Neural cell (in vitro differentiated cells): ENCODE results near the gene SRA1. TPM values are rescaled to one million over a fixed set of nuclear protein-coding genes. Genes with fewer than 3 reads are reported as not detected.

ENCODE experiments used
- H2AFZ ChIP-seq: fragments of 200-600, 300-800 bp; sonication (generic), shearing (Covaris generic); 2 replicates; pipeline ENCODE4 v1.6.0; 2014; ENCODE audit warnings: low read depth, mild to moderate bottlenecking, antibody characterized with exemption, low read length, moderate library complexity
- H3F3A ChIP-seq: fragments of 200-600 bp; shearing (Covaris generic); 2 replicates; pipeline ENCODE4 v1.6.1; 2016; ENCODE audit warnings: mild to moderate bottlenecking, moderate library complexity, mixed read lengths, antibody characterized with exemption, low read length; ENCODE audit not compliant: insufficient read depth, poor library complexity, severe bottlenecking
- H3K27ac ChIP-seq: fragments of 200-600, 300-800 bp; sonication (generic), shearing (Covaris generic); 2 replicates; pipeline ENCODE4 v1.5.1; 2014; ENCODE audit warnings: mild to moderate bottlenecking, low read length, moderate library complexity
- H3K27me3 ChIP-seq: fragments of 300-800, 200-600 bp; sonication (generic), shearing (Covaris generic); 2 replicates; pipeline ENCODE4 v1.6.0; 2014; ENCODE audit warnings: mild to moderate bottlenecking, low read depth, low read length, moderate library complexity; ENCODE audit not compliant: insufficient read depth
- H3K36me3 ChIP-seq: fragments of 300-800, 200-600 bp; sonication (generic), shearing (Covaris generic); 2 replicates; pipeline ENCODE4 v1.5.1; 2014; ENCODE audit warnings: mild to moderate bottlenecking, antibody characterized with exemption, low read length, moderate library complexity; ENCODE audit not compliant: insufficient read depth
- H3K4me2 ChIP-seq: fragments of 300-800, 200-600 bp; sonication (generic), shearing (Covaris generic); 2 replicates; pipeline ENCODE4 v1.6.0; 2014; ENCODE audit warnings: mild to moderate bottlenecking, low read length
- H3K4me3 ChIP-seq: fragments of 300-800, 200-600 bp; sonication (generic), shearing (Covaris generic); 2 replicates; pipeline ENCODE4 v1.5.1; 2014; ENCODE audit warnings: mild to moderate bottlenecking, low read length, moderate library complexity
- H3K79me2 ChIP-seq: fragments of 200-600 bp; shearing (Covaris generic); replicated peaks from 2 replicates; pipeline ENCODE4 v1.6.0; 2014; ENCODE audit warnings: mild to moderate bottlenecking, low read length, moderate library complexity; ENCODE audit not compliant: insufficient read depth
- H3K9ac ChIP-seq: fragments of 300-800, 200-600 bp; sonication (generic), shearing (Covaris generic); 2 replicates; pipeline ENCODE4 v1.6.1; 2016; ENCODE audit warnings: mild to moderate bottlenecking, low read length, mixed read lengths
- H3K9me2 ChIP-seq: fragments of 200-600 bp; shearing (Covaris generic); 2 replicates; pipeline ENCODE4 v1.6.1; 2016; ENCODE audit warnings: mild to moderate bottlenecking, low read length, mixed read lengths; ENCODE audit not compliant: insufficient read depth
- H3K9me3 ChIP-seq: fragments of 200-600, 300-800 bp; sonication (generic), shearing (Covaris generic); 2 replicates; pipeline ENCODE4 v1.6.1; 2016; ENCODE audit warnings: mild to moderate bottlenecking, mixed run types, low read length, moderate library complexity, mixed read lengths
- H4K20me1 ChIP-seq: fragments of 200-600 bp; shearing (Covaris generic); 2 replicates; pipeline ENCODE4 v1.6.1; 2016; ENCODE audit warnings: mild to moderate bottlenecking, mixed run types; ENCODE audit not compliant: insufficient read depth
- CTCF ChIP-seq: fragments of 450-650 bp; IDR thresholded peaks from 2 replicates; pipeline ENCODE4 v1.5.1; 2014; ENCODE audit warnings: antibody characterized with exemption, mild to moderate bottlenecking, moderate library complexity; ENCODE audit not compliant: poor library complexity, severe bottlenecking
- EP300 ChIP-seq: fragments of 450-650 bp; conservative IDR thresholded peaks from 2 replicates; pipeline ENCODE4 v1.6.1; 2014; ENCODE audit warnings: antibody characterized with exemption, mild to moderate bottlenecking, moderate library complexity; ENCODE audit not compliant: poor library complexity, severe bottlenecking
- EZH2 ChIP-seq: fragments of 200-600, 300-800 bp; shearing (Covaris generic), sonication (generic); IDR thresholded peaks from 2 replicates; pipeline ENCODE4 v1.6.1; 2014; ENCODE audit warnings: antibody characterized with exemption, low read length, borderline replicate concordance, mild to moderate bottlenecking; ENCODE audit not compliant: insufficient read depth, poor library complexity, severe bottlenecking
- MXI1 ChIP-seq: fragments of 450-650 bp; conservative IDR thresholded peaks from 2 replicates; pipeline ENCODE4 v1.6.1; 2014; ENCODE audit warnings: antibody characterized with exemption, mild to moderate bottlenecking; ENCODE audit not compliant: poor library complexity, severe bottlenecking
- POLR2AphosphoS5 ChIP-seq: IDR thresholded peaks from 2 replicates; pipeline ENCODE4 v1.6.1; 2012
- RAD21 ChIP-seq: fragments of 450-650 bp; conservative IDR thresholded peaks from 2 replicates; pipeline ENCODE4 v1.6.1; 2014; ENCODE audit warnings: antibody characterized with exemption, mild to moderate bottlenecking, moderate library complexity
- REST ChIP-seq: IDR thresholded peaks from 2 replicates; pipeline ENCODE4 v1.6.1; 2012; ENCODE audit warnings: borderline replicate concordance
- SMC3 ChIP-seq: fragments of 450-650 bp; conservative IDR thresholded peaks from 2 replicates; pipeline ENCODE4 v1.6.1; 2014; ENCODE audit warnings: antibody characterized with exemption, mild to moderate bottlenecking, moderate library complexity; ENCODE audit not compliant: poor library complexity
- TAF1 ChIP-seq: IDR thresholded peaks from 2 replicates; pipeline ENCODE4 v1.6.1; 2012; ENCODE audit warnings: low read depth
- polyA plus RNA-seq: library from polyadenylated mRNA; depleted of rRNA; stranded (reverse); fragments of >200 nt; gene quantifications from 2 replicates; pipeline ENCODE4 v1.2.3, GENCODE V29; 2014

The SRA1 gene
- polyA plus RNA-seq, 1 donor from 2014 or later = 73.5 TPM

- H3K27ac ChIP-seq = no peak overlapping the region
- no peak overlapping the region for H3K4me3 ChIP-seq
- H4K20me1 ChIP-seq = no peaks in the 10 kb centered on the region
- H3K9me3 ChIP-seq = no peaks in the 10 kb centered on the region
- H3K79me2 ChIP-seq = no peaks in the 10 kb centered on the region
- no peak overlapping the region for H3K9ac ChIP-seq
- TF ChIP-seq EZH2 (no peak), POLR2AphosphoS5 (no peak), TAF1 (no peak), EP300 (no peak), MXI1 (no peak), REST (no peak), RAD21 (no peak), CTCF (no peak)
- H3K27me3 ChIP-seq = no peaks in the 10 kb centered on the region
- no peaks in the 10 kb centered on the region for H3K9me2 ChIP-seq
- H3F3A ChIP-seq = no peaks in the 10 kb centered on the region
- no peaks in the 10 kb centered on the region for H3K36me3 ChIP-seq
- no peak overlapping the region for H2AFZ ChIP-seq
- no peak overlapping the region for H3K4me2 ChIP-seq
Measured at GRCh38 chr5:140602147-140602546, 44.9 kb upstream of the SRA1 start.

- no peak overlapping the region for H3K4me3 ChIP-seq
- H3K9me2 ChIP-seq = no peaks in the 10 kb centered on the region
- no peaks in the 10 kb centered on the region for H3K27me3 ChIP-seq
- no peak for TF ChIP-seq TAF1
- no peak for TF ChIP-seq POLR2AphosphoS5
- no peak for TF ChIP-seq MXI1
- no peak for TF ChIP-seq SMC3
- TF ChIP-seq EZH2 = no peak
- TF ChIP-seq REST = no peak
- TF ChIP-seq EP300 = no peak
- TF ChIP-seq CTCF = no peak
- no peak for TF ChIP-seq RAD21
- H3K4me2 ChIP-seq = no peak overlapping the region
- H4K20me1 ChIP-seq = no peaks in the 10 kb centered on the region
- no peak overlapping the region for H3K9ac ChIP-seq
- H3K9me3 ChIP-seq = no peaks in the 10 kb centered on the region
- no peaks in the 10 kb centered on the region for H3K36me3 ChIP-seq
- H3K79me2 ChIP-seq = no peaks in the 10 kb centered on the region
- H3F3A ChIP-seq = no peaks in the 10 kb centered on the region
- H3K27ac ChIP-seq = no peak overlapping the region
- no peak overlapping the region for H2AFZ ChIP-seq
Measured at GRCh38 chr5:140600096-140600495, 42.8 kb upstream of the SRA1 start.
